HepG2 (cell line): ENCODE results near the gene TRIM27. TPM values are rescaled to one million over a fixed set of nuclear protein-coding genes. Genes with fewer than 3 reads are reported as not detected.

ENCODE experiments used
- GABPB1 ChIP-seq: IDR thresholded peaks from 2 replicates; pipeline ENCODE4 v1.6.1; 2016; ENCODE audit warnings: mild to moderate bottlenecking, missing genetic modification reagents, moderate library complexity, missing compliant biosample characterization
- HMGXB4 ChIP-seq, 2 experiments: sonication (generic) in 1 of 2; formaldehyde crosslinking in 1 of 2; IDR thresholded peaks; 2 replicates each; pipeline versions ENCODE4 v1.4.0 to v1.6.1; 2018 to 2020; ENCODE audit warnings: missing genetic modification reagents in 2 of 2, borderline replicate concordance in 1 of 2, low read depth in 1 of 2, mild to moderate bottlenecking in 1 of 2, missing biosample characterization in 1 of 2
- KAT7 ChIP-seq: IDR thresholded peaks from 2 replicates; pipeline ENCODE4 v1.6.1; 2018; ENCODE audit warnings: borderline replicate concordance, missing compliant biosample characterization
- MYC ChIP-seq: sonication (generic); formaldehyde crosslinking; IDR thresholded peaks from 2 replicates; pipeline ENCODE4 v1.9.0; 2021; ENCODE audit warnings: missing genetic modification reagents, borderline replicate concordance
- RFX5 ChIP-seq: IDR thresholded peaks from 2 replicates; pipeline ENCODE4 v1.6.1; 2011; ENCODE audit warnings: low read depth, low read length, improper control_type of control experiment
- SKIL ChIP-seq: sonication (generic); formaldehyde crosslinking; IDR thresholded peaks from 2 replicates; pipeline ENCODE4 v1.8.0; 2022; ENCODE audit warnings: missing genetic modification reagents, mild to moderate bottlenecking, moderate library complexity, borderline replicate concordance
- WIZ ChIP-seq: sonication (generic); formaldehyde crosslinking; IDR thresholded peaks from 2 replicates; pipeline ENCODE4 v1.5.1; 2020; ENCODE audit warnings: mild to moderate bottlenecking, missing genetic modification reagents
- ZNF83 ChIP-seq: sonication (generic); formaldehyde crosslinking; IDR thresholded peaks from 2 replicates; pipeline ENCODE4 v1.4.0; 2020; ENCODE audit warnings: missing genetic modification reagents, mild to moderate bottlenecking, borderline replicate concordance
- ZNF879 ChIP-seq: sonication (generic); formaldehyde crosslinking; IDR thresholded peaks from 2 replicates; pipeline ENCODE4 v1.8.1; 2023; ENCODE audit warnings: missing genetic modification reagents
- polyA plus RNA-seq, 8 experiments: library from polyadenylated mRNA; depleted of rRNA in 3 of 8; stranded (reverse) in 7 of 8; unstranded in 1 of 8; fragments of >200 nt; fragmentation: Illumina TruSeq in 4 of 8; extraction: Trizol in 4 of 8; gene quantifications; 2 replicates each; pipeline versions ENCODE4 v1.2.1 to v1.2.3, GENCODE V29; 2011 to 2016; ENCODE audit warnings: low read depth in 4 of 8, missing spikeins in 1 of 8, mixed read lengths in 1 of 8; ENCODE audit not compliant: insufficient read depth in 1 of 8
- total RNA-seq, 5 experiments: library from RNA; depleted of rRNA; stranded (reverse); fragments of >200 nt; fragmentation: Illumina TruSeq; extraction: Trizol; gene quantifications; 2 replicates each; pipeline ENCODE4 v1.2.3, GENCODE V29; 2016; ENCODE audit warnings: low read depth in 1 of 5
- TF ChIP-seq, protein P1 (sequence below): sonication (generic); formaldehyde crosslinking; IDR thresholded peaks from 2 replicates; pipeline ENCODE4 v1.4.0; 2020; ENCODE audit warnings: mild to moderate bottlenecking, missing genetic modification reagents
- TF ChIP-seq, protein P2 (sequence below): sonication (generic); formaldehyde crosslinking; IDR thresholded peaks from 2 replicates; pipeline ENCODE4 v1.4.0; 2020; ENCODE audit warnings: missing genetic modification reagents
- TF ChIP-seq, protein P3 (sequence below), 2 experiments: fragments of 450-650 bp in 1 of 2; sonication (generic) in 1 of 2; formaldehyde crosslinking; IDR thresholded peaks; 2 replicates each; pipeline versions ENCODE4 v1.5.0 to v1.8.0; 2020 to 2022; ENCODE audit warnings: mild to moderate bottlenecking in 1 of 2, missing genetic modification reagents in 1 of 2

Gene TRIM27
- total and polyA plus RNA-seq, 2 of the 13 experiments (the other 11 are each of a cell fraction or from before 2014, with no cell fraction given) = 88.6 to 112 TPM

DNA sequence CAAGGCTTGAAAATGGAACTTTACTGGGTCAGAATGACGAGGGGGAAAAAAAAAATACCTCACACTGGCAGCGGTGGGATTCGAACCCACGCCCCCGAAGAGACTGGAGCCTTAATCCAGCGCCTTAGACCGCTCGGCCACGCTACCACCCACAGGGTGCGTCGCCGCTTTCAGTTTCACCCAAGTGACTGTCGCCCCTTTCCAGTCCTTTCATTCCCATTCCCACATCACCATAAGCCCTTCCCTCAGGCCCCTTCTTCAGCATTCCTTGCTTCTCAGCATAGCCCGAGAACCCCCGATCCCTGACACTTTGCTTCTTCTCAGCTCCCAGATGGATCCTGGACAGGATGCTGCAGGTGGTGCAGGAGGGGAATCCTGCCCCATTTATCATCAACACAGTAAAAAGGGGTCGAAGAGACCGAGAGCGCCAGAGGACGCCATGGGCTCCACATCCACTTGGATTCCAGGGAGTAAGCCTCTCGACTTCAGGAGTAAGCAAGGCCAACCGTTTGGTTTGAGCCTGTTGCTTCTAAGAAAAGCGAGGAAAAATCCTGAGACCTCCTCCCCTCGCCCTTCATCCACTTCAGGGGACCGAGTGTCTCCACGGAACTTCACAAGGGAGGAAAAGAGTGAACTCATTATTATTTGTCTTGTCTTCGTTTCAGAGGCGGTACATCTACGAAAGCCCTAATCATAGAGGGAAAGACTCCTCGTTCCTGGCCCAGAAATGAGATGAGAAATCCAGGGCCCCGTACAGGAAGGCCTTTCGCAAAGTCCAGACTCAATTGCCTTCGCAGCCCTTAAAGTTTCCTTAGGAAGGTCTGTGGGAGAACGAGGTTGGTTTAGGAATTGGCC lies 20.0 kb upstream of the TRIM27 start (continued):
- TF ChIP-seq, protein P1, sequence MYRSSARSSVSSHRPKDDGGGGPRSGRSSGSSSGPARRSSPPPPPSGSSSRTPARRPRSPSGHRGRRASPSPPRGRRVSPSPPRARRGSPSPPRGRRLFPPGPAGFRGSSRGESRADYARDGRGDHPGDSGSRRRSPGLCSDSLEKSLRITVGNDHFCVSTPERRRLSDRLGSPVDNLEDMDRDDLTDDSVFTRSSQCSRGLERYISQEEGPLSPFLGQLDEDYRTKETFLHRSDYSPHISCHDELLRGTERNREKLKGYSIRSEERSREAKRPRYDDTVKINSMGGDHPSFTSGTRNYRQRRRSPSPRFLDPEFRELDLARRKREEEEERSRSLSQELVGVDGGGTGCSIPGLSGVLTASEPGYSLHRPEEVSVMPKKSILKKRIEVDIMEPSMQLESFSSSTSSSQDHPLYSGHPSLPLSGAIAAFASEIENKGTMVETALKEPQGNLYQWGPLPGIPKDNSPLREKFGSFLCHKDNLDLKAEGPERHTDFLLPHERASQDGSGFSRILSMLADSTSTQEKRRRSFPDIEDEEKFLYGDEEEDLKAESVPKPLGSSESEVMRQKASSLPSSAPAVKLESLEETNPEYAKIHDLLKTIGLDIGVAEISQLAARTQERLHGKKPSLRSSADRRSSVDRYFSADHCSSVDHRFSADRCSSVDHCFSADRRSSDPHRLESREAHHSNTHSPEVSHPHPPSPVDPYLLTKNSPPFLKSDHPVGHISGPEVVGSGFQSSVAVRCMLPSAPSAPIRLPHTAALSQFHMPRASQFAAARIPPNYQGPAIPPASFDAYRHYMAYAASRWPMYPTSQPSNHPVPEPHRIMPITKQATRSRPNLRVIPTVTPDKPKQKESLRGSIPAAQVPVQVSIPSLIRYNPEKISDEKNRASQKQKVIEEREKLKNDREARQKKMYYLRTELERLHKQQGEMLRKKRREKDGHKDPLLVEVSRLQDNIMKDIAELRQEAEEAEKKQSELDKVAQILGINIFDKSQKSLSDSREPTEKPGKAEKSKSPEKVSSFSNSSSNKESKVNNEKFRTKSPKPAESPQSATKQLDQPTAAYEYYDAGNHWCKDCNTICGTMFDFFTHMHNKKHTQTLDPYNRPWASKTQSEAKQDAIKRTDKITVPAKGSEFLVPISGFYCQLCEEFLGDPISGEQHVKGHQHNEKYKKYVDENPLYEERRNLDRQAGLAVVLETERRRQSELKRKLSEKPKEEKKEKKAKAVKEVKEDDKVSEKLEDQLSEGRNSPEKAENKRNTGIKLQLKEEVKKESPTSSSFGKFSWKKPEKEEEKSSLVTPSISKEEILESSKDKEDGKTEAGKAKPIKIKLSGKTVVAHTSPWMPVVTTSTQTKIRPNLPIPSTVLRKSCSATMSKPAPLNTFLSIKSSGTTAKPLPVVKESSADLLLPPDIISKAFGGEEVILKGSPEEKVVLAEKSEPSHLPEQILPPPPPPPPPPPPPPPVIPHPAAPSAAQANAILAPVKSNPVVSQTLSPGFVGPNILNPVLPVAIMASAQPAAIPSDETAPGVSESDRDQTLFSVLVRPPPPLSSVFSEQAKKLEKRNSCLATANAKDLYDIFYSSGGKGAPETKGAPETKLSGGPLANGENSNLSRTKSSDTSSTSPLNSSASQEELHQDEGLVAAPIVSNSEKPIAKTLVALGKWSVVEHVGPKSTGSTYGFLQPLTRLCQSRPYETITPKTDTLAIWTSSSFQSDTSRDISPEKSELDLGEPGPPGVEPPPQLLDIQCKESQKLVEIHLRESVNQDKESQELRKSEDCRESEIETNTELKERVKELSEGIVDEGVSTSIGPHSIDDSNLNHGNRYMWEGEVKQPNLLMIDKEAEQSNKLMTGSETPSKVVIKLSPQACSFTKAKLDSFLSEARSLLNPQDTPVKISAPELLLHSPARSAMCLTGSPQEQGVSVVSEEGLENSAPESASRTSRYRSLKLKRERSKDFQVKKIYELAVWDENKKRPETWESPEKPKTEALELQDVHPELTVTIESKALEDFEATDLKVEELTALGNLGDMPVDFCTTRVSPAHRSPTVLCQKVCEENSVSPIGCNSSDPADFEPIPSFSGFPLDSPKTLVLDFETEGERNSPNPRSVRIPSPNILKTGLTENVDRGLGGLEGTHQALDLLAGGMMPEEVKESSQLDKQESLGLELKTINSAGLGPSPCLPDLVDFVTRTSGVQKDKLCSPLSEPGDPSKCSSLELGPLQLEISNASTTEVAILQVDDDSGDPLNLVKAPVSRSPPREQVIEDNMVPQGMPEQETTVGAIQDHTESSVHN = no peak
- TF ChIP-seq ZNF83 = 0 out of 2 replicates have a peak, but pooled peaks have one; percentile 55
- TF ChIP-seq, protein P2, sequence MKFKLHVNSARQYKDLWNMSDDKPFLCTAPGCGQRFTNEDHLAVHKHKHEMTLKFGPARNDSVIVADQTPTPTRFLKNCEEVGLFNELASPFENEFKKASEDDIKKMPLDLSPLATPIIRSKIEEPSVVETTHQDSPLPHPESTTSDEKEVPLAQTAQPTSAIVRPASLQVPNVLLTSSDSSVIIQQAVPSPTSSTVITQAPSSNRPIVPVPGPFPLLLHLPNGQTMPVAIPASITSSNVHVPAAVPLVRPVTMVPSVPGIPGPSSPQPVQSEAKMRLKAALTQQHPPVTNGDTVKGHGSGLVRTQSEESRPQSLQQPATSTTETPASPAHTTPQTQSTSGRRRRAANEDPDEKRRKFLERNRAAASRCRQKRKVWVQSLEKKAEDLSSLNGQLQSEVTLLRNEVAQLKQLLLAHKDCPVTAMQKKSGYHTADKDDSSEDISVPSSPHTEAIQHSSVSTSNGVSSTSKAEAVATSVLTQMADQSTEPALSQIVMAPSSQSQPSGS (CRISPR knock-in tag) = peak; percentile 33; the same call in 1 of the 2 replicates
- TF ChIP-seq WIZ (CRISPR knock-in tag) = no peak
- TF ChIP-seq, protein P3, sequence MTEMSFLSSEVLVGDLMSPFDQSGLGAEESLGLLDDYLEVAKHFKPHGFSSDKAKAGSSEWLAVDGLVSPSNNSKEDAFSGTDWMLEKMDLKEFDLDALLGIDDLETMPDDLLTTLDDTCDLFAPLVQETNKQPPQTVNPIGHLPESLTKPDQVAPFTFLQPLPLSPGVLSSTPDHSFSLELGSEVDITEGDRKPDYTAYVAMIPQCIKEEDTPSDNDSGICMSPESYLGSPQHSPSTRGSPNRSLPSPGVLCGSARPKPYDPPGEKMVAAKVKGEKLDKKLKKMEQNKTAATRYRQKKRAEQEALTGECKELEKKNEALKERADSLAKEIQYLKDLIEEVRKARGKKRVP (CRISPR knock-in tag; IDR thresholded peaks at IDR 0.05) = no peak
- TF ChIP-seq MYC = peak; percentile 62
- TF ChIP-seq RFX5 = no peak
- no peak for TF ChIP-seq ZNF879 (CRISPR knock-in tag)
- TF ChIP-seq SKIL (CRISPR knock-in tag) = no peak
- peak; percentile 51 for TF ChIP-seq GABPB1 (CRISPR knock-in tag)
- peak; percentile 100 for TF ChIP-seq HMGXB4 (CRISPR knock-in tag; IDR thresholded peaks at IDR 0.05; ENCODE audit: borderline replicate concordance in 1 of 2, low read depth in 1 of 2)
- TF ChIP-seq KAT7 (CRISPR knock-in tag) = no peak; the same call in none of the 2 replicates
